Fibroblast of lung (primary cell): ENCODE measurements around the gene LAPTM5.

ENCODE experiments used
- EZH2 ChIP-seq: IDR thresholded peaks from 2 replicates; pipeline ENCODE4 v1.5.1; 2012; ENCODE audit warnings: low read length, control low read depth, mild to moderate bottlenecking; ENCODE audit errors: missing control alignments
- TF ChIP-seq, protein P1 (sequence below), 2 donors: IDR thresholded peaks in 1 of 2; conservative IDR thresholded peaks in 1 of 2; 1 replicate in 1 of 2; 2 replicates in 1 of 2; pipeline ENCODE4 v1.5.1; 2011 to 2012; ENCODE audit warnings: low read length in 2 of 2, control low read depth in 1 of 2, inconsistent platforms in 1 of 2, low read depth in 1 of 2, mild to moderate bottlenecking in 1 of 2

DNA sequence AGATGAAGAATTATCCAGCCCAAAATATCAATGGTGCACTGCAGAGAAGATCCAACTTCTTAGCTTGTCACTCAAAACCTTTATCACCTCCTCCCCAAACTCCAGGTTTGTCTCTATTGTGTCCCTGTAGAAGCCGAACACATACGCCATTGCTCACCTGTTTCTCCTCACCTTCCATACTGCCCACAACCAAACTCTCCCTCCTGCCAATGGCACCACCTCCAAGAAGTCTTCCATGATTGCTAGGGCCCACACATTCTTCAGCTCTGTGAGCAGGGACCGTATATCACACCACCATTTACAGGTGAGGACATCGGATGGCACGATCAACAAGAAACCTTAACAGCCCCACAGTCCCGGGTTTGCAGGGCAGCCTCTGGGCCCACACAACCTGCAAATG is 2.2 kb downstream of the LAPTM5 start:
- TF ChIP-seq, protein P1, sequence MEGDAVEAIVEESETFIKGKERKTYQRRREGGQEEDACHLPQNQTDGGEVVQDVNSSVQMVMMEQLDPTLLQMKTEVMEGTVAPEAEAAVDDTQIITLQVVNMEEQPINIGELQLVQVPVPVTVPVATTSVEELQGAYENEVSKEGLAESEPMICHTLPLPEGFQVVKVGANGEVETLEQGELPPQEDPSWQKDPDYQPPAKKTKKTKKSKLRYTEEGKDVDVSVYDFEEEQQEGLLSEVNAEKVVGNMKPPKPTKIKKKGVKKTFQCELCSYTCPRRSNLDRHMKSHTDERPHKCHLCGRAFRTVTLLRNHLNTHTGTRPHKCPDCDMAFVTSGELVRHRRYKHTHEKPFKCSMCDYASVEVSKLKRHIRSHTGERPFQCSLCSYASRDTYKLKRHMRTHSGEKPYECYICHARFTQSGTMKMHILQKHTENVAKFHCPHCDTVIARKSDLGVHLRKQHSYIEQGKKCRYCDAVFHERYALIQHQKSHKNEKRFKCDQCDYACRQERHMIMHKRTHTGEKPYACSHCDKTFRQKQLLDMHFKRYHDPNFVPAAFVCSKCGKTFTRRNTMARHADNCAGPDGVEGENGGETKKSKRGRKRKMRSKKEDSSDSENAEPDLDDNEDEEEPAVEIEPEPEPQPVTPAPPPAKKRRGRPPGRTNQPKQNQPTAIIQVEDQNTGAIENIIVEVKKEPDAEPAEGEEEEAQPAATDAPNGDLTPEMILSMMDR (conservative IDR thresholded peaks at IDR 0.05 in 1 of 2, IDR thresholded peaks at IDR 0.05 in 1 of 2; ENCODE audit: low read depth in 1 of 2, low read length in 2 of 2): no peak
- TF ChIP-seq EZH2: no peak
